AG09319 (cell line): ENCODE data around the gene MAP4.

Source experiments
- DNase-seq: peaks from one replicate; pipeline ENCODE4 v3.0.0-alpha.2; 2010; ENCODE audit warnings: low read depth; ENCODE audit errors: extremely low read depth
- CTCF ChIP-seq: IDR thresholded peaks from 2 replicates; pipeline ENCODE4 v1.5.1; 2011; ENCODE audit warnings: low read depth, mild to moderate bottlenecking, inconsistent platforms, low read length, moderate library complexity

Gene MAP4

GRCh38 chr3:47979070-47979469 is 37.1 kb downstream of the MAP4 start:
- TF ChIP-seq CTCF: no peak
- DNase-seq: no peak

GRCh38 chr3:47978386-47978785 is 37.8 kb downstream of the MAP4 start:
- DNase-seq: no peak
- TF ChIP-seq CTCF: no peak

GRCh38 chr3:47976135-47976732 is 40.0 kb downstream of the MAP4 start:
- no peak for TF ChIP-seq CTCF
- no peak for DNase-seq

- DNase-seq: no peak
- no peak for TF ChIP-seq CTCF
These were observed 41.2 kb downstream of the MAP4 start for GRCh38 chr3:47974974-47975470.

- no peak for TF ChIP-seq CTCF
- DNase-seq: no peak
These were observed 45.1 kb downstream of the MAP4 start for GRCh38 chr3:47971081-47971480.

- no peak for TF ChIP-seq CTCF
- DNase-seq: no peak
These were observed 51.5 kb downstream of the MAP4 start for GRCh38 chr3:47964740-47965139.

GRCh38 chr3:47961815-47962606 is 54.2 kb downstream of the MAP4 start:
- no peak for TF ChIP-seq CTCF
- DNase-seq: peak; percentile 34
